Measurements from ENCODE around the gene ADGRA3.

Gene ADGRA3

DNA sequence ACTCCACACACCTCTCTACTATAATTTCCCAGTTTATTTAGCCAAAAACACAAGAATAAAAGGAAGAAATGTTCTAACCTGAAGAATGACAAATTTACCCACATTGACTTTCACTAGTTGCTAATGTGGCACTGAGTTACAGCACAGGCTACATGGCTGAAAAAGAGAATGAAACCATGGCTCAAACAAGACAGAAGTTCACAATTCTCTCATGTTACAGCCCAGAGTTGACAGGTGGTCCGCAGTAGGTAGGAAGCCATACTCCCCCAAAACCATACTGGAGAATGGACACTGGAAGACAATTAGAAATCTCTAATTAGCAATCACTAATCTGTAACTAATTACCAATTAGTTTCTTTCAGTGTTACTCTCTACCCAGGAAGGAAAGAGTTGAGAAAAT lies 170.8 kb downstream of the ADGRA3 start:
- no peak for DNase-seq

DNA sequence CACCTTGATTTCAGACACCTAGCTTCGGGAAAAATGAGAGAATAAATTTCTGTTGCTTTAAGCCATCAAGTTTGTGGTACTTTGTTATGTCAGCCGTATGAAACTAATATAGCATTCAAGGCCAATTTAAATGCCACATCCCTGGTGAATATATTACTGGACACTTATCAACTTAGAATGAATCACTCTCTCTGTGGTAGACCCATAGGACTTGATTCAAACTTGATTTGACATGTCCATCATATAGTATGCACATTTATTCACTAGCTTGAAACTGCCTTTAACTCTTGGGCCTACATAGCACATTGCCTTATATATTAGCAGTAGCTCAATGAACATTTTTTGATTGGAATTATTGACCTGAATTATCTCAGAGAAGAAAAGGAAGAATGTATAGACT lies 172.3 kb downstream of the ADGRA3 start:
- DNase-seq, result no peak

DNA sequence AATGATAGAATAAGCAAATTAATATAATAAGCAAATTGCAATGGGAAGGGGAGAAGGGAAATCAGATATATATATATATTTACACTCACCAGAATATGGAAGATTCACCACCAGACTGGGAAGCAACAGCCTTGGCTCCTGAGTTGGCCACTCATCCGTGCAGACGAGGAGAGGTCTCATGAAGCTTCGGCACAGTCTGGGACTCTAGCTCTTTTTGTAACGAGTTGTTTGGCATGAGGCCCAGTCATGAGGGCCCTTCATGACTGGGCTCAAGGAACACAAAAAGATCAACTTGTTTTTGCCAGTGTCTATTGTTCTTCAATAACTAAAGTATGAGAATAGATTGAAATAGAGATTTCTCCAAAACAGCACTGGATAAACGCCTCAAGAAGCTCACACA lies 176.4 kb downstream of the ADGRA3 start:
- no peak for DNase-seq

DNA sequence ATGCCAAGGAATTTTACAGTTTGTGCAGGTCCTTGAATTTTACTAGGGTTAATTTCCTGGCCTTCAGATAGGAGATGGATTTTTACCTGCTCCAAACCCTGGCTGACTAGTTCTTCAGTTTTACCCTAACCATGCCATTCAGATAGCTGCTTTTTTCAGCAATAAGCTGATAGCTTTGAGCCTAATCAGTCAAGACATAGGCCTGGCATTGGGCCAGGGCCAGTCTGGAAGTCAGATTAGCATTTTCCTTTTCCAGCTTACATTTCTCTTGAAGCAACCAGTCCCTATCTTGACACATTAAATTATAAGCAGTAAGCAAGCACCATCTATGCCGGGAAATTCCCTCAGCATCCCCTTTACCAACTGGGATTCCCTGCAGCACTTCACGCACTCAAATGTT lies 177.1 kb downstream of the ADGRA3 start:
- DNase-seq, result no peak

All from stimulated activated CD4-positive, alpha-beta T cell treated with anti-CD3 and anti-CD28 coated beads, Interleukin-4, amount 100 ng/mL, for 24 hours (primary cell).